Activated CD4-positive, CD25-positive, alpha-beta regulatory T cell treated with anti-CD3 and anti-CD28 coated beads, Interleukin-2, amount 50 U/mL, for 24 hours (primary cell): Measurements from ENCODE around the gene MCEMP1.
A peak's percentile ranks its signal among the peaks of the same experiment; 100 is the strongest.

Experiments used
- ATAC-seq, 2 donors: fragments of 150-1000 bp; cut with Tn5 transposase; one replicate each; pipeline ENCODE4 v1.10.0; 2021; ENCODE audit warnings: mild to moderate bottlenecking in 1 of 2, moderate library complexity in 1 of 2

The MCEMP1 gene

DNA sequence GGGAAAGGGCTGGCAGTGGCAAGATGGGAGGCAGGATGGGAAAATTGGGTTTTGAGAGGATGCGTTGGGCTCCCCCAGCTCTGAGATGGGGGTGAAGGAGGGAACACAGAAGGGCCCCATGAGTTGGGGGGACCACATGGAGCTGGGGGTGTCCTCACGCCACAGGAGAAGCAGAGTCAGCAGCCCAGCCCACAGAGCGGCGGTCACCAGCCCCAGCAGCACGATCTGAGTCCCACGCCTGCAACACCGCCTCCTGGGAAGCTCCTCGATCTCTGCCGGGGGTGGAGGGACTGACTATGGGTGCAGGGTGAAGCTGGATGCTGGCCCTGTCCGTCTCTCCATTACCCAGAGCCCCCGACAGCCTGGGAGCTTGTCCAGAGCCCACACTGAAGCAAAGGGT lies 21.7 kb downstream of the MCEMP1 start:
- no peak for ATAC-seq

DNA sequence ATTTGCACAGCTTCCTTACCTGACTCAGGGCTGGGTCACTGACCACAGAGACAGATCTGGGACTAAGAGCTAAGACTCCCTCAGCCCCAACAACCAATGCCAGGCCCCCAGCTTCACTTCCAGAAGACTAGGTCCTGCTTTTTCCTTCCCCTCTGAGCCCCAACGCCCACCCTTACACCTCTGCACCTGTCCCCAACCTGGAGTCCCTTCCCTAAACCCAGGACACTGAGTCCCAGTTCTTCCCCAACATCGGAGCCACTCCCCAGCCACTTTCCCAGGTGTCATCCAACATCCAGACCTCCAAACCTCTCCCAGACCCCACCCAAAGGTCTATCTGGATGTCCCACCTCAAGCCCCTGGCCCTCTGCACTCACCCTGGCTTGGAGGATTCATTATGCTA lies 22.1 kb downstream of the MCEMP1 start:
- ATAC-seq: no peak

DNA sequence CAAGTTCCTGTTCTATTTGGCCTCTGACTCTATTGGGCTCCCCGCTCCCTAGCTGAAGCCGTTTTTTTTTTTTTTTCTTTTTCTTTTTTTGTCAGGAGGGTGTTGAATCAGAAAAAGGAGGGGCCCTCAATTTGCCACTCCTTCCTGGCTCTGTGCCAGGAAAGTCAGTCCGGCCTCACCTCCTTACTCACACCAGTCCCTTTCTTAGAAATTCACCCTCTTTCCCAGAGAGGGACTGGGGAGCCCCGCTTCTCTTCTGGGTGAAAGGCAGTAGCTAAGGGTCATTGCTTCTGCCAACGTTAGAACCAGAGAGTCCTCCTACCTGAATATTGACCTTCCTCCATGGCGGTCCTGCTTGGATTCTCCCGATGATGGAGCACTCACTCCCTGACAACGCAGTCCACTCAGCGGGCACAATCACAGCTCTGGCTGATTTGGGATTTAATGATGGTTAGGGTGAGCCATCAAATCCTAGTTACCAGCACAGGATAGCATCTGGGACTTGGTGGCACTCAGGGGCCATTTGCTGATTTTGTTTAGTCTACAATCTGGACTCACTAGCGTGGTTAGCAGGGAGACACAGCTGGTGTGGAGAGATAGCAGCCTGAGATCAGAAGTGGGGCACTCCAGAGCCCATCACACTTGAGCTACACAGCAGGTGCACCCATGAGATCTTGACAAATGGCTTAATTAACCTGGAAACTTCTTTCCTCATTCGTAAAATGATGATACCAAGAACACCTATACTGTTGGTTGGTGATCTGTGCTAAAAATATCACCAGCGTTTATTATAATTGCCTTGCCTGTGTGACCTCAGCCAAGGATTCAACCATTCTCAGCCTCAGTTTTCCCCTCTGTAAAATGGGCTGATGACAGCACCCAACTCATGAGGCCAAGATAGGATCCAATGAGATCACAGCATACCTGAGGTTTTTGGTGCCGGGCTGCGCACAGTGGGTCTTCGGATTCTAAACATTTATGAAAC lies 22.8 kb downstream of the MCEMP1 start:
- ATAC-seq: peak; percentile 67 to 76

DNA sequence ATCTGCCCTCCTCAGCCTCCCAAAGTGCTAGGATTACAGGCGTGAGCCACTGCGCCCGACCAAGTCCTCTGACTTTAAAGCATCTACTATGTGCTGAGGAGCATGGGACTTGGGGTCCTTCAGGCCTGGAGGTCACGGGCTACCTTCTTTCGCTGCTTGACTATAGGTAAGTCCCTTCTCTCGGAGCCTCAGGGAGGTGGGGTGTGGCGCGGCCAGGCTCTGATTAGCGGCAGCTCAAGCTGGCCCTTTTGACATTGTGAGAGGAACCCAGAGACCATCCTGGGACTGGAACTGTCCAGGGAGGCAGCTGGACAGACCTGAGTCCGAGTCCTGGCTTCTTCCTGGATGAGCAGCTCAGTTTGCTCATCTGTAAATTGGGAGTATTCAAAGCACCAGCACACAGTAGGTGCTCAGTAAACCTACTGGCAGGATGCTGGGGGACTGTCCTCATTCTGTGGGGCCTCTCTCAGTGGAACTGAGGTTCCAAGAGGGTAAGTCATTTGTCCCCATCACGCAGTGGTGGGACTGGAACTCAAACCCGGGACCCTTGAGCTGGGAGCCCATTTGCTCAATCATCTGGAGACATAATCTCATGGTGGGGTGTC lies 24.3 kb downstream of the MCEMP1 start:
- ATAC-seq: no peak

DNA sequence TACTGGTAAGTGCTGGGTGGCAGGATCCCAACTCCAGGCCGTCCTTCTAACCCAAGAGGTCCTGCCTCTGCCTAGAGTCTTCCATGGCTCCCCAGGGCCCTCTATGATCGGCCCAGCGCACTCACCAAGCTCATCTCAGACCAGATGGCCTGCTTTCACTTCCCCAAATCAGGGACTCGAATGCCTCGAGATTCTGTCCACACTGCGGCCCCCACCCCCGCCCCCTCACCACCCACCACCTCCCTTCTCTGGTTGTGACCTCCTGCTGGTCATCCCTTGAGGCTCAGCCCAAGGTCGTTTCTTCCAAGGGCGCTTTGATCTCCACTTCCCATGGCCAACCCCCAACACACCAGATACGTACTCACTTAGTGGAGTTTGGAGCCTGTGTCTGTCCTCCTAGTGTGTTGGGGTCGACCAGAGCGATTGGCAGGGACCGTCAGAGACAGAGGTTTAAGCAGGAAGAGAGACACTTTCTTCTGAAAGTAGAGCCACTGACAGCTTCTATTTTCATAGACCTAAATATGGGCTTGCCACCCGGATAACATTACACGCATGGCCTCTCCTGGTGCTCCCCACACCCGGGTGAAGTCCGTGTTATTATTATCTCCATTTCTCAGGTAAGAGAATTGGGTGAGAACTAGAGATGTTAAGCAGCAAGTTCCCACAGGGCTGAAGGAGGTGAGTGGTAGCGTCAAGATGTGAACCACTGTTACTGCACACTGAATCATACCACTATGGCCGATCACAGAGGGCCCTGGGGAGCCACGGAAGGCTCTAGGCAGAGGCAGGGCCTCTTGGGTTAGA lies 25.0 kb downstream of the MCEMP1 start, which contains the start of gene FCER2:
FCER2 (minus strand) TSS at position 478 of the 804 bp plus-strand sequence. CDS start 2,371 bp downstream, outside the sequence.
- no peak for ATAC-seq

DNA sequence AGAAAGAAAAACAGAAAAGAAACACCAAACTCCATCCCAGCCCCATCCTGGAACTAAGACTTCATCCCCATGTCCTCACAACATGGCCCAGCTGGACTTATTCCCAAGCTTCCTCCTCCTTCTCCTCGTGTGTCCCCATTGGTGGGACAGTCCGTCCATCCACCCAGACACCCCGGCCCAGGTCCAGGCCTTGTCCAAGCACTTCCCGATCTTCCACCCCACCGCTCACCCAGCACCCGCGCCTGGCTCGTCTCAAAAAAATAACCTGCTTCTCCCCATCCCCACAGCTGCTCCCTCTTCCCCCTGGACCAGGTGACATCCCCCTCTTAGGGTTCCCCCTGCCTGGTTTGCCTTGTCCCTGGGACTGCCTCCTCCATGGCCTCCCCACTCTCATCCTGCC lies 26.4 kb downstream of the MCEMP1 start:
- no peak for ATAC-seq

DNA sequence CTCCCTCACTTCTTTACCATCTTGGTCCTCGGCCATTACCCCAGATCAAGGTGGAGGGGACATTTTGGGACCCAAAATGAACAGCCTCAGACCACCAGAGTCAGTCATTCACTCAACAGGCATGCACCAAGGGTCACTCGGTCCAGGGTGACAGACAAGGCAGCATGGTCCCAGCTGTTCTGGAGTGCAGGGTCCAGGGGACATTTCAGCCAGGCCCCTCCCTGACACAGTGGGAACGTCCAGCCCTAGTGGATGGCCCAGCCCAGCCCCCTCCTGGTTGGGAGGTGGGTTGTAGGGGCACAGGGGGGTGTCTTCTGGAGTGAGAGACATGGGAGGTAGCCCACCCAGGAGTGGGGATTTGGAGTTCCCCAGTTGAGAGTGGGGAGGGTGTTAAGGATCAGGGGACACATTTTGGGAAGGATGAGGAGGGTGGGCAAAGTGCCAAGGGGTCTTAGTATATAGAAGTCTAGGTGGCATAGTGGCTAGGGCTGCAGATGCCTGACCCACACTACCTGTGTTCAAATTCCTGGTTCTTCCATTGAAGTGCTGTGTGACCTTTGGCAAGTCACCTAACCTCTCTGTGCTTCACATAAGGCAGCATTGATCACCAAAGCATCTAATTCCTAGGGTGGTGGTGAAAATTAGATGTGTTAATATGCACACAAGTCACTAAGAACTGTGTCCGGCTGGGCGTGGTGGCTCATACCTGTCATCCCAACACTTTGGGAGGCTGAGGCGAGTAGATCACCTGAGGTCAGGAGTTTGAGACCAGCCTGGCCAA lies 27.6 kb downstream of the MCEMP1 start:
- ATAC-seq: no peak

DNA sequence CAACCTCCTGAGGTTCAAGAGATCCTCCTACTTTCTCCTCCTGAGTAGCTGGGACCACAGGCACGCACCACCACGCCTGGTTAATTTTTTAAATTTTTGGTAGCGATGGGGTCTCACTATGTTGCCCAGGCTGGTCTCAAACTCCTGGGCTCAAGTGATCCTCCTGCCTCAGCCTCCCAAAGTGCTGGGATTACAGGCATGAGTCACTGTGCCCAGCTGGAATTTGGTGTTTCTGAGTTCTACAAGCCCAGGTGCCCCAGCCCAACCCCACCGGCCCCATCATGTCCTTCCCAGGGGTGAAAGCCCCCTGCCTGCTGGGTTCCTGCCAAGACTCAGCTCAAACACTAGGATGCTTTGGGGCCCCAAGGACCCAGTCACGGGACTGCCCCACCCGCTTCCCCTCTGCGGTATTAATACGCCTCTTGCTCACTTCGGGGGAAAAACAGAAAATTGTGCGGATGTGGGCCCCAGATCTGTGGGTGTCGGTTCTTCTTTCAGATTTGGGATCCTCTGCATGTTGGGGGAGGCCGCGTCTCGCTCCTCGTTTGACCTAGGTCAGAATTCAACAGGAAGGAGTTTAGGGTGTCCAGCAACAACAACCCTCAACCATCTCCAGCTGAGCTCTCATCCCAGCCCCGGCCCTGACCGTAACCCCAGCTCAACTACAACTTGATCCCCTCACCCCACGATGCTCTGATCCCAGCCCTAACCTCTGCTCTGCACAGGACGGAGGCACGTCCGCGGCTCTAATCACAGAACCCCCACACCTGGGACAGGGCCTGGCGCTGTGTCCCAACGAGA lies 28.7 kb downstream of the MCEMP1 start:
- peak; percentile 95 to 96 for ATAC-seq

DNA sequence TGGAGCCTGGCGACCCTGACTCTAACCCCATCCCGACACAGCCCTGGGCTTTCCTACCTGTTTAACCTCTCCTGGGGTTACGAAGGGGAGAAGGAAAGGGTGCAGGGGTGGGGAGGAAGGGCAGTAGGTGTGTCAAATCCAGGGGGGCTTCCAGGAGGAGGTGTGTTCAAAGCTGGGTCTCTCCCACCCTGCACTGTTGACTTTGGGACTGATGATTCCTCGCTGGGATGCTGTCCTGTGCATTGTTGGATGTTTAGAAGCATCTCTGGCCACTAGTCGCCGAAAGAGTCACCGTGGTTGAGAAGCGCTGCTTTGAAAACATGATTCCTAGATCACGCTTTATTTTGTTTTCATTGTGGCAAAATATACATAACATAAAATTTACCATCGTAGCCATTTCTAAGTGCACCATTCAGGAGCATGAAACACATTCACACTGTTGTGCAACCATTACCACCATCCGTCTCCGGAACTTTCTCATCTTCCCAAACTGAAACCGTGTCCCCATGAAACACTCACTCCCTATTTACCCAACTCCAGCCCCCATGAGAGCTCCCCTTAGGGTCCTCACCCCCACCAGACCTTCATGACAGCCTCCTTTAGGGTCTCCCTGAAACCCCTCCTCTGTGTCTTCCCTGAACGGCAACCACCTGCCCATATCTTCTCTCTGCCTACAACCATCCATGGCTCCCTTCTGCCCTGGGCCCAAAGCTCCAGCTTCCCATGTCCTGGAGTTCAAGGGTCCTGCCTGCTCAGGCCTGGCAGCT lies 29.5 kb downstream of the MCEMP1 start:
- no peak for ATAC-seq

DNA sequence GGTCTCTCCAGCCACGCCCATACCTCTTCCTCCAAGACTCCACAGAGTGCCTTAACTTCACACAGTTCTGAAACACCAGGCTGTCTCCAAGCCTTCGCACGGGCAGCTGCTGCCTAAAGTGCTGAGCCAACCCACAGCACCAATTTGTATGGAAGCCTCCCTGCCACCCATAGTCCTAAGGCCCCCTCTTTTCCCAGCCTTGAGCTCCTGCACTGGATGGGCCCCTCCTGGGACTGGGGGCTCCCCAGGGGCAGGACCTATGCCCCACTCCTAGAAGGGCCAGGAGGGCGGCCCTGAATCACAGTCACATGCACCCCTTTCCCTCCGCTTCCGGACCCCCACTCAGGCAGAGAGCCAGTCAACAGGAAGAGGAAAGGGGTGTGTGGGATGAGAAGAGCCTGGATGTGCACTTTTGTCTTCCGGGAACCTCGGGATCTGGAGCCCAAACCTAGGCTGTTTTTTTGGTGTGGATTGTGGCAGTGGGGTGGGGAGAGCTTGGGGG lies 30.1 kb downstream of the MCEMP1 start:
- no peak for ATAC-seq

DNA sequence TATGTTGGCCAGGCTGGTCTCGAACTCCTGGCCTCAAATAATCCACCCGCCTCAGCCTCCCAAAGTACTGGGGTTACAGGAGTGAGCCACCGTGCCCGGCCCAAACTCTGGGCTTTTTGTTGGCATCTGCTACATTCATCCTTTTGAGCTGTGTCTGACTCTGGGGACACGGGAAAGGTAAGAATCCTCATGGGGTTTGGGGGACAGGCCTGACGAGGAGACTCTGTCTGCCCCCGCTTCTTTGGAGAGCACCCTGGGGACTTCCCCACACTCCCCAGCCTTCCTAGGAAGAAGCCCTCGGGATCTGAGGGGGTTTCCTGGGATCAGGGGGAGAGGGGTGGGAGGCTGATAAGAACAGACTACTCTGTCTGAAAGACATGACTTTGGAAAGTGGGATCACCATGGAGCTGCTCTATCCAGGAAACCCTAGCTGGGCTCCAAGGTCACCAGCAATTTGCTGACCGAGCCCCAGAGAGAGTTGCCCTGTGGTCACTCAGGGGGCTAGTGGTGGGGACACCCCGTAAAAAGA lies 33.1 kb downstream of the MCEMP1 start:
- no peak for ATAC-seq

DNA sequence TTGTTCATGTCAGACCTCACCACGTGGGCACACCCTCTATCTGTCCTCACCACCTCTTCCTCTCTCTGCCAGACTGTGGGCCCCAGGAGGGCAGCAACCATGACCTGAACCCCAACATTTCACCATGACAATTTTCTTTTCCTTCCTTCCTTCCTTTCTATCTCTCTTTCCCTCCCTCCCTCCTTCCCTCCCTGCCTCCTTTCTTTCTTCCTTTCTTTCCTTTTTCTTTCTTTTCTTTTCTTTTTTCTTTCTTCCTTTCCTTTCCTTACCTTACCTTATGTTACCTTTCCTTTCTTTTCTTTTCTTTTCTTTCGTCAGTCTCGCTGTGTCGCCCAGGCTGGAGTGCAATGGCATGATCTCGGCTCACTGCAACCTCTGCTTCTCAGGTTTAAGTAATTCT lies 33.7 kb downstream of the MCEMP1 start:
- ATAC-seq: no peak

DNA sequence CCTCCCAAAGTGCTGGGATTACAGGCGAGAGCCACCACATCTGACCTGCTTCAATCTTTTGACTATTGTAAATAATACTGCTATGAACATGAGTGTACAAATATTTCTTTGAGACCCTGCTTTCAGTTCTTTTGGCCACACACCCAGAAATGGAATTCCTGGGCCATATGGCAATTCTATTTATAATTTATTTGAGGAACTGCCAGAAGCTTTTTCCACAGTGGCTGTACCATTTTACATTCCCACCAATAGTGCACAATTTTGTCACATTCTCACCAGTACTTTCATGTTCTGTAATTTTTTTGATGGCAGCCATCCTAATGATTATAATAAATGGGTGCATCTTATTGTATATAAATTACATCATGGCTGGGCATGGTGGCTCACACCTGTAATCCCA lies 38.8 kb downstream of the MCEMP1 start:
- ATAC-seq: no peak

DNA sequence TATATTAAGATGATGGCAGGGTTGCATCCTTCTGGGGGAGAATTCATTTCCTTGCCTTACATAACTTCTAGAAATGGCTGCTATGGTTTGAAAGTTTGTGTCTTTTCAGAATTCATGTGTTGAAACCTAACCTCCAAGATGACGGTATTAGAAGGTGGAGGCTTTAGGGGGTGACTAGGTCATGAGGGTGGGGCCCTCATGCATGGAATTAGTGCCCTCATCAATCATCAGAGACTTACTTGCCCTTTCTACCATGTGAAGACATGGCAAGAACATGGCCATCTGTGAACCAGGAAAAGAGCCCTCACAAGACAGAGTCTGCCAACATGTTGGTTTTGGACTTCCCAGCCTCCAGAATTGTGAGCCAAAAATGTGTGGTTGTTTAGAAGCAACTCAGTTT lies 39.9 kb downstream of the MCEMP1 start:
- no peak for ATAC-seq

DNA sequence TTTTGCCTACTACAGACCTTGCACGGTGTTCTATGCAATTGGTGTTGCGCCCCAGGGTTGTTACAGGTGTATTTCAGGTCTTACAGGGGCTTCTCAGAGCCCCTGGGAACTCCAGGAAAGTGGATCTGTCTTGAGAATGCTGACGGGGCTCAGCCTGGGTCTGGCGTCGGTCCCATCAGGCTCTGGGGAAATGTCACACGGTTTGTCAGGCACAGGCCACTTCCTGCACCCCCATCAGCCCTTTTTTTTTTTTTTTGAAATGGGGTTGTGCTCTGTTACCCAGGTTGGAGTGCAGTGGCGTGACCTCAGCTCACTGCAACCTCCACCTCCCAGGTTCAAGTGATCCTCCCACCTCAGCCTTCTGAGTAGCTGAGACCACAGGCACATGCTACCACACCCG lies 41.8 kb downstream of the MCEMP1 start:
- no peak for ATAC-seq

DNA sequence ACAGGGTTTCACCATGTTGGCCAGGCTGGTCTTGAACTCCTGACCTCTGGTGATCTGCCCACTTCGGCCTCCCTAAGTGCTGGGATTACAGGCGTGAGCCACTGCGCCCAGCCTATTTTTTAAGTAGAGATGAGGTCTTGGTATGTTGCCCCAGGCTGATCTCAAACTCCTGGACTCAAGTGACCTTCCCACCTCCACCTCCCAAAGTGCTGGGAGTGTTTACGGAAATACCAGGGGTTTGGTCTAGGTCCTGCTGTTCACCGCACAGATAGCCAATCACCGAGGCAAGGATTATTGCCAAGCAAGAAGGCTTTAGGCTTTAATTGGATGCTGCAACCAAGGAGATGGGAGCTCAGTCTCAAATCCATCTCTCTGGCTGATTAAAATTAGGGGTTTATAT lies 43.5 kb downstream of the MCEMP1 start:
- no peak for ATAC-seq

DNA sequence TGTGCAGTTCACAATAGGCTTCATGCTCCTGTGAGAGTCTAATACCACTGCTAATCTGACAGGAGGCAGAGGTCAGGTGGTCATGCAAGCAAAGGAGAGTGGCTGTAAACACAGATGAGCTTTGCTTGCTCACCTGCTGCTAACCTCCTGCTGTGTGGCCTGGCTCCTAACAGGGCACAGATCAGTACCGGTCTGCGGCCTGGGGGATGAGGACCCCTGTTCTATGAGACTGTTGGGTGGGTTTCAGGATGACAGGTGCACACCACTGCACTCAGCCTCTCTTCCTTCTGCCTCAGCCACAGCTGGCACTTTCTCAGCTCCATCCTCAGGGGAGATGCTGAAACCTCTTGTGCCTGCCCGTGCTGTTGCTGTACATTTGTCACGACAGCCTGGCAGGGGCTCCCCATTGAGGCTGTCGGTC lies 45.4 kb downstream of the MCEMP1 start:
- ATAC-seq: no peak

DNA sequence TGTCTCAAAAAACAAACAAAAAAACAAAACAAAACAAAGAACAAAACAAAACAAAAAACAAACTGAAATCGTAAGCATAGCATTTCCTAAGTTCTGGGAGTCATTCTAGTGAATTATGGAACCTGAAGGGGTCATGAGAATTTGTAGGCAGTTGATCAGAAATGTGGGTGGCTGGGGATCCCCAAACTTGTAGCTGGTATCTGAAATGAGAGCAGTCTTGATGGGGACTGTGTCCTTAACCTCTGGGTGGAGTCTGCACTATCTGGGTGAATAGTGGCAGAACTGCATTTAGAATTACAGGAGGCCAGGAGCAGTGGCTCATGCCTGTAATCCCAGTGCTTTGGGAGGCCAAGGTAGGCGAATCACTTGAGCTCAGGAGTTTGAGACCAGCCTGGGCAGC lies 48.9 kb downstream of the MCEMP1 start:
- no peak for ATAC-seq

DNA sequence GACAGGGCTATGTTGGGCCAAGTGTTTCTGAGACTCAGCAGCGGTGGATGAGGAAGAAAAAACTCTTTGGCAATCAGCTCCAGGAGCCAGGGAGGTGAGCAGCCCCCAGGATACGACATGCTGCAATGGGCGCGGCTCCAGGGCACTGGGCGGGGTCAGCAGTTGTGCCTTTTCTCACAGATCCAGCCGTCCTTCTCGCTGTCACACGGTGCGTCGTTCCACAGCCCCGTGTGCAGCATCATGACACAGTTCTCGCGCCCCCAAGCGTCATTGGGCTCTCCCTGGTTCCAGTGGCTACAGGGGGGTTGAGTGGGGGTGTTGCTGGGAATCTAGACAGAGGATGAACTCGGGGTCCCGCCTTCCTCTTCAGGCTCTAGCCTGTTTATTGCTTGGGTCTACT lies 52.3 kb downstream of the MCEMP1 start:
- no peak for ATAC-seq
